ENCODE results near the gene FCN2.

The FCN2 gene

DNA sequence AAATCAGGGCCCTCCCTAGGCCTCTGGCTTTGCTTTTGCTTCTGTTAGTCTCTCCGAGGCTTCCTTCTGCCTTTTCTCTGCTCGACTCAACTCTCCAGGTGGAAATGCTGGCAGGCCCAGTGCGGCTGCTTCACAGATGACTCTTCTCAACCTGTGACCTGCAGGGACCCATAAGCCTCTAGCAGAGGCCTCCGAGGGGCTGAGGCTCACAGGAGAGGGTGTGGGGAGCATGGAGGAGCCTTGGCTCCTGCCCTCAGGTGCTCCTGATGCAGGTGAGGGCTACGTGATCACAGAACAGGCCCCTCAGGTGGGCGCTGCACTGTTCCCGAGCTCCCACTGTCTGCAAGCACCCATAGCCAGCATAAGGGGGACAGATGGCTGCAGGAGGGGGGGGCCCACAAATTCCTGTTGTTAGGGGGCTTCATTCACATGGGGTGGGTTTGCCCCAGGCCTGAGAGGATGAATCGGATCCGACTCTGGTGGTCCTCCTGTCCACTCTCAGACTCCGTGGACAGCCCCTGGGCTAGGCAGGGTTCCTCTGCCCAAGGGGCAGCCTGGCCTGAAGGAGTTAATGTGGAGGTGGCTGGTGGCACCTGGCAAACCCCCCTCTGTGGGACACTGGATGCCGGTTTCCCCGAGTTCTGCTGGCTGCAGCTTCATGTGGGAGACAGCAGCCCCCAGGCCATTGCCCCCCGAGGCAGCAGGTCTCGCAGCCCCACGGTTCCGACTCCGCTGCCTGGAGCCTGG is 10.9 kb upstream of the FCN2 start:
- no peak for DNase-seq

DNA sequence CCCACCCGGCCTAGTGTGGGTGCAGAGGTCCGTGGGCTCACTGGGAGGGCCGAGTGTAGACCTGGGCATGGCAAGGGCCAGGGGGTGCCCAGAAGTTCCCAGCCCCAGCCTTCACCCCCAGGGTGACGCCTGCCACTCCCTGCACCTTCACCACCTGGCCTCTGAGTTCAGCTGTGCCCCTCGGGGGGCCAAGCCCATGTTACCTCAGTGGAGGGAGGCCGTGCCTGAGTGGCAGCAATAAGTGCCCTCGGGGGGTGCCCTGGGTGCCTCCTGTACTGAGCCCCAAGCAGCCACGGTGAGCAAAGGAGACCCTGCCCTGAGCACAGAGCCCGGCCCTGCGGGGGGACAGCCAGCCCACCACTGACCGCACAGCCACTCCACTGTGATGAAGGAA is 10.3 kb upstream of the FCN2 start:
- no peak for DNase-seq

DNA sequence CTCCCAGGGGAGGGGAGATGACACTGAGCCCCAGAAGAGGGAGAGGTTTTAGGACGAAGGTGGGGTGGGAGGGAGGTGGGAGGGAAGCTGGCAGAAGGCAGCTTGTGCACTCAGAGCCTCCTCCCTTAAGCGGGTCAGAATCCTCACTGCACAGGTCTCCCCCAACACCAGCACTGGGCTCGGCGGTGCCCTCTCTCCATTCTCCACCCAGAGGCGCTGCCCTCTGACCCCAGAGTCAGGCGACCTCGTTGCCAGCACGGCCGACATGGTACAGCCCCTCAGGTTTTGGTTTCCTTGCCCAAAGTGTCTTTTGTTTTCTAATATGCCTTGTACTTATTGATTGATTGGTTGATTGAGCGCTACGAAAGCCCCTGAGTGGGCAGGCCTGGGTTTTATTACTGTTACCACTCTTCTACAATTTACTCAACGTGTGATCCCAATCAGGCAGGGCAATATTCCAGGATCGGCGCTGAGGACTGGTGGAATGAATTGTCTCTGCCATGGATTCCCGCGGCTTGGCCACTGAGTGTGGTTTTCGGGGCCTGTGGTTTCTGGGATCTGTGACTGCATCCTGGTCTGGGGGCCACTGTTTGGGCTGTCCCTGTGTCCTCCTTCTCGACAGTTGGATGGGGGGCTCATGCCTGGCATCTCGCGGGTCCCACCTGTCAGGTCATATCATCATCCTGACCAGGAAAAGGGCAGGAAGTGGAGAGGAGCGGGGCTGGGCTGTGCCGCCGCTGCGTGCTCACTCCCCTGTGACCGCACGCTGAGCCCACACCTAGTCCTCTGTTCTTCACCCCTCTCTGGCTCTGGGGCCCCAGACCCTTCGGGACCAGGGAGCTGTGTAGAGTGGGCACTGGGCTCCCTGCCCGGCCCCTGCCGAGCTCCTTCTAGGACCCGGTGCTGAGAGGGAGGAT is 9.6 kb upstream of the FCN2 start:
- DNase-seq, result no peak

DNA sequence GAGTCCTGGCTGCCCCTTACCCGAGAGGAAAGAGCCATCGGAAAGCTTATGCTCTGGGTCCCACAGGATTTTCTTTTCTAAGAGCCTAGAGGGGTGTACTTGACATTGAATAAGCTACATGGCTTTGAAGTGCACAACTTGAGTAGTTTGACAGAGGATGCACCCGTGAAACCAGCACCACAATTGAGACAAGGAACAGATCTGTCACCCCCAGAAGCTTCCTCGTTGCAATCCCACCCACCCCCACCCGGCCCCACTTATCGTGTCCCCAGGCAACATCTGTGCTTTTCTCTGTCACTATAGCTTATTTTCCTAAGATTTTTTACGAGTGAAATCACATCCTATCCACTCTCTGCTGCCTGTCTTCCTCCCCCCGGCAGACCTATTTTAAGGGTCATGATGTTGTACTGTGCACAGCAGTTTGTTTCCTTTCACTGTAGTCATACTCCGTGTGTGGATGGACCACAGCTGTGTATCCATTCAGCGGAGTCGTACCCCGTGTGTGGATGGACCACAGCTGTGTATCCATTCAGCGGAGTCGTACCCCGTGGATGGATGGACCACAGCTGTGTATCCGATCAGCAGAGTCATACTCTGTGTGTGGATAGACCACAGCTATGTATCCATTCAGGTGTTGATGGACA is 8.8 kb upstream of the FCN2 start:
- DNase-seq, result no peak

DNA sequence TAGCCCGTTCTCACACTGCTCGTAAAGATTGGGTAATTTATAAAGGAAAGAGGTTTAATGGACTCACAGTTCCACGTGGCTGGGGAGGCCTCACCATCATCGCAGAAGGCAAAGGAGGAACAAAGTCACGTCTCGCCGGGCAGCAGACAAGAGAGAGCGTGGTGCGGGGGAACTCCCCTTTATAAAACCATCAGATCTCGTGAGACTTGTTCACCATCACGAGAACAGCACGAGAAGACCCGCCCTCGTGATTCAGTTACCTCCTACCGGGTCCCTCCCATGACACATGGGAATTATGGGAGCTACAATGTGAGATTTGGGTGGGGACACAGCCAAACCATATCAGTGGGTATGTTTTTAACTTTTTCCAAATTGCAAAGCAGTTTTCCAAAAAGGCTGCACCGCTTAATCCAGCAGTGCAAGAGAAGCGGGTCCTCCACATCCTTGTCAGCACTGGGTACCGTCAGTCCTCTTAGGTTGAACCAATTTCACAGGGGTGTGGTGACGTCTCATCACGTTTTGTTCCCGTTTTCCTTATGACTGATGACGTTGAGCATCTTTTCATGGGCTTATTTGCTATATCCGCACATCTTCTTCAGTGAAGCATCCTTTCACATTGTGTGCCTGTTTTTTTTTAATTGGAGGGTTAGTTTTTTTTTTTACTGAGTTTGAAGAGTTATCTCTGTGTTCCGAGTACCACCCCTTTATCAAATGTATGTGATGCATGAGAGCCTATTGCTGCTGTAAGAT is 8.0 kb upstream of the FCN2 start:
- DNase-seq, result no peak

DNA sequence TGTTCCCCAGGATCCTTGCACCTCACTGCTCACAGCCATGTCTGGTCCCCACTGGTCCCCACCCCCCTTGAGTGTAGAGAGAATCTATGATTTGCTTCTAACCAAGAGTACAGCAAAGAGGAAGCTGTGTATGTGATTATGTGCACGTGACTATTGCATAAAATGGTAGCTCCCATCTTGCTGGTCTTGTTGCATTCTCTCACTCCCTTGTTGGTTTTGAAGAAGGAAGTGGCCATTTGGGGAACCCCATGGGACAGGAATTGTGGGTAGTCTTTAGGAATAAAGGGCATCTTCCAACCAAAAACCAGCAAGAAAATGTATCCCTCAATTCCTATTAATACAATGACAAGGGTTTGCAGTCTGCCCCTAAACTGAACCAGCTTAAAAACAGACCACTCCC is 5.2 kb upstream of the FCN2 start:
- no peak for DNase-seq

DNA sequence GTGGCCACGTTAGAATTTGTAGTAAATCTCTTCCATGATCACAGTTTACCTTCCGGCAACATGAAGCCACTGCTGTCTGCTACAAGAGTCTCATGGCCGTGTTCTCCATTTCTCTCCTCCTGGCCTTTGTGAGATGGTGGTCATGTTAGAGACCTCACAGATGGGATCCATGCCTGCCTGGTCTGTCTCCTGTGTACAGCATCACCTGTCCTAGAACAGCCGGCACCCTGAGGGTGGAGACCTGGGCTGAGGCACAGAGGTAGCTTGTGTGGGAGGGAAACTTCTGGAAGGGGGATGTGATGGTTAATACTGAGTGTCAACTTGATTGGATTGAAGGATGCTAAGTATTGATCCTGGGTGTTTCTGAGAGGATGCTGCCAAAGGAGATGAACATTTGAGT is 3.1 kb upstream of the FCN2 start:
- no peak for DNase-seq

DNA sequence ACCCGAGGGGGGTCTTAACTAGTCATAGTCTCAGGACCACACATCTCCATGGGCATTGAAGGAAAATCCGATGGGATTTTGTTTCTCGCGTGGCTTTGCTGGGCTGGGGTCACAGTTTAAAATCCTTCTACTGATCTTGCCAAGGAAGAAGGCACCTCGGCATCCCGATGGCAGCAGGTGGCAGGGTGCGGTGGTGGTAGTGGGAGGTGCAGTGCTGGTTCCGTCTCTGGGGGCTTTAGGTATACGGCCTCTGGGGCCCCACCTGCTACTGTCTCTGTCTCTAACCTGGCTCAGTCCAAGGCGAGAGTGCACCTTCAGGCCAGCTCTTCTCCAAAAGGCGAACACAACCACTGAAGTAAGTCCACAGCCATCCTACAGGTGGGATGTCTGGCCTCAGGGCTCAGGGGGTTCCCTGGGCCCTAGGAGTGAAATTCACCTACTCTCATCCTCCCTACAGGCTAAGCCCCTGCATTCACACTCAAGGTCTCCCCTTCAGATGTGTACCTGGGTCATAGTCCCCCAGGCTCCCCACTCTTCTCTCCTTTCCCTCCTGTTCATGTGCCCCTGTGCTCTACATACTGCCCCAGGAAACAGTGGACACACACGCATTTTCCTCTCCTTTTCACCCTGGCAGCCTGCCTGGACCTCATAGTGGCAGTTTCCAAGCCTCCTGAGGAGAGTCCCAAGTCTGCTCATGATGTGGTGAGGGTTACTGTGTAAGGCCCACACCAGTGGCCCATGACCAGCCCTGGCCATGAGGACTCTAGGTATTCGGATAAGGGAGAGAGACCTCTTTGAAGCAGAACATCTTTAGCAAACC is 736 bp upstream of the FCN2 start:
- no peak for DNase-seq

DNA sequence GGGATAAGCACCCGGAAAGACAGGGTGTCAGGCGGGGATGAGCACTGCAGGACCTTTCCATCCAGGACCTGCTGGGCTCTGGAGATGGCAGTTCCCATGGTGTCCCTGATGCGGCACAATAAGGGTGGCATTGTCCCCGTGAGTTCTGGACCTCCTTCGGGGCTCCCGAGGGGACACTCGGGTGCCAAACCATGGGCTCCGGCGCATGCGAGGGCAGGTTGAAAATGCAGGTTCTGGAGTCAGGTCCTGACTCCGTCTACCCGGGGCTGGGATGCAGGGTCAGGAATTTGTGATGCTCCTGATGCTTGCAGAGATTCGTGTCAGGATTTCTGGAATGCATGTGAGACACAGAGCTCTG is 682 bp downstream of the FCN2 start:
- no peak for DNase-seq

DNA sequence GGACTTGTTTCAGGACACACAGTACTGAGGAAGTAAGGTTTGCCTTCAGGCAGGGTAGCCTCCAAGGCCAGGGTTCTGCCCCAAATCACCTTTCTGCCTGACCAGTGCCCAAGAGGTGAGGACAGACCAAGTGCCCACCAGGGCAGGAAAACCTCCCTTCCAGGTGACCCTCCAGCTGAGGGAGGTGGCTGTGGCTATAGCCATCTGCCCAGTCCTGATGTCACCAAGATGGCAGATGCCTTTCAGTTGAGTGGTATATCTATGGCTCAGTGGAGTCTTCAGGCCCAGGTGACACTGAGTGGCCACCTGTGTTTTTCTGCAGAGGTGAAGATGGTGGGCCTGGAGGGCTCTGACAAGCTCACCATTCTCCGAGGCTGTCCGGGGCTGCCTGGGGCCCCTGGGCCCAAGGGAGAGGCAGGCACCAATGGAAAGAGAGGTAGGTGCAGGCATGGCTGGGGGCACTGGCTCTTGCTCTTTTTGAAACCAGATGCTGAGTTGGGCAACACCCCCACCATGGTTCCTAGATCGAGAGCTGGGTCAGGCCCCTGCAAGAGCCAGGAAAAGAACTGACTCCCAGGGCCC is 1.7 kb downstream of the FCN2 start:
- no peak for DNase-seq

DNA sequence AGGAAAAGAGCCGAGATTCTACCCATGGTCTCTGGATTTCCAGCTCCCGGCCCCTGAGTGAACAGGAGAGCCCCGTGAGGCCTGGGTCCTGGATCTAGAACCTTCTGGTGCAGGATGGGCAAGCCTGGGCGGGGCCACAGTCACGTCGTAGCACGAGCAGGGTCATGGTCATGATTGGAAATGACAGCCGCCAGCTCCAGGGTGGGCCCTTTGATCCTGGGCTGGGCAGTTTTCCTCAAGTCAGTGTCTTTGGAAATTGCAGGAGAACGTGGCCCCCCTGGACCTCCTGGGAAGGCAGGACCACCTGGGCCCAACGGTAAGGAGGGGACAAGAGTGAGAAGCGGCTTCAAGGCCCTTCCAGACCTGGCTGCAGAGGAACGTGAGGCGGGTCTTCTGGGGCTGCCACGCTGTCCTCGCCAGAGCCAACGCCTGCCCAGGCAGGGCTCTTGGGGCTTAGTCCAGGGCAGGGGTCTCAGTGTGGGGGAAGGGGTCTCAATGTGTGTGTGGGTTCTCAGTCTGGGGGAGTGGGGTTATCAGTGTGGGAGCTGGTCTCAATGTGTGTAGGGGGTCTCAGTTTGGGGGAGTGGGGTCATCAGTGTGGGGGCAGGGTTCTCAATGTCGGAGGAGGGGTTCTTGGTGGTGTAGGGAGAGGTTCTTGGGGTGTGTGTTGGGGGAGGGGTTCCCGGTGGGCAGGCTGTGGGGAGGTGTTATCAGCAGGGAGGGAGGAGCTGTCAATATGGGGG is 2.6 kb downstream of the FCN2 start:
- DNase-seq, result no peak

DNA sequence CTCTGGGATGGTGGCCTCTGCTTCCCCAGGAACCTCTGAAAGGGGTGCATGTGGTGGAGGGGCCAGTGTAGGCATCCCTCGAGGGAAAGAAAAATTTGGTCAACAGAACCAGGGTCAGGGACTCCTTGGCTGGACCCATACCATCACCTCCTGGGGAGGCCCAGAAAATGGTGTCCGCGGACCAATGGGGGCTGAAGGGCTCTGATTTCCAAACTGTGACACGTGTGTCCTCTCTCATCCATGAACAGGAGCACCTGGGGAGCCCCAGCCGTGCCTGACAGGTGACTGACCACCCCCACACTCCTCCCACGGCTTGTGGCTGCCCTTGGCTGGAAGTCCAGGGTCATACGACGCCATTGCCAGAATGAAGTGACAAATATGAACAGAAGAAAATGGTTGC is 3.9 kb downstream of the FCN2 start:
- DNase-seq, result no peak

DNA sequence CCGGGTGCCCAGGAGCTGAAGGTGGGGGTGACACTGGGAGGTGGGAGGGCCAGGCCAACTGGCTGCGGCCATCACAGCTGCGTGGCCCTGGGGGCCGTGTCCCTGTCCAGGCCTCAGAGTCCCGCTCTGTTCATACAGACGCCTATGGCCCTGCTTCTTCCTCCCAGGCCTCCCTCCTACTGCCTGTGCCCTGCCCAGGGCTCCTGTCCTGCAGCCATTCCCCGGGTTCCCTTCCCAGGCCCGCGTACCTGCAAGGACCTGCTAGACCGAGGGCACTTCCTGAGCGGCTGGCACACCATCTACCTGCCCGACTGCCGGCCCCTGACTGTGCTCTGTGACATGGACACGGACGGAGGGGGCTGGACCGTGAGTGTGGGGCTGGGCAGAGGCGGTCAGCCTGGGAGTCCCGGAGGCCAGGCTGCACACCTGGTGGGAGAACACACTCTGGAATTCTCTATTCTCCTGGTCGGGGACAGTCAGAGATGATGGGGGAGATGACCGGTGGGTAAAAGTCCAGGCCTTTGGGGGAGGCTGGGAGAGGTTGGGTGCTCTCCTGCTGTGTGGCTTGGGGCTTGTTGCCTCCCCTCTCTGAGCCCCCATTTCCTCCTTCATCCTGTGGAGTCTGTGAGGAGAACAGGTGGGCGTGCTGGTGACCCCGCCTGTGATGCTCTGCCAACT is 4.5 kb downstream of the FCN2 start:
- DNase-seq, result no peak

DNA sequence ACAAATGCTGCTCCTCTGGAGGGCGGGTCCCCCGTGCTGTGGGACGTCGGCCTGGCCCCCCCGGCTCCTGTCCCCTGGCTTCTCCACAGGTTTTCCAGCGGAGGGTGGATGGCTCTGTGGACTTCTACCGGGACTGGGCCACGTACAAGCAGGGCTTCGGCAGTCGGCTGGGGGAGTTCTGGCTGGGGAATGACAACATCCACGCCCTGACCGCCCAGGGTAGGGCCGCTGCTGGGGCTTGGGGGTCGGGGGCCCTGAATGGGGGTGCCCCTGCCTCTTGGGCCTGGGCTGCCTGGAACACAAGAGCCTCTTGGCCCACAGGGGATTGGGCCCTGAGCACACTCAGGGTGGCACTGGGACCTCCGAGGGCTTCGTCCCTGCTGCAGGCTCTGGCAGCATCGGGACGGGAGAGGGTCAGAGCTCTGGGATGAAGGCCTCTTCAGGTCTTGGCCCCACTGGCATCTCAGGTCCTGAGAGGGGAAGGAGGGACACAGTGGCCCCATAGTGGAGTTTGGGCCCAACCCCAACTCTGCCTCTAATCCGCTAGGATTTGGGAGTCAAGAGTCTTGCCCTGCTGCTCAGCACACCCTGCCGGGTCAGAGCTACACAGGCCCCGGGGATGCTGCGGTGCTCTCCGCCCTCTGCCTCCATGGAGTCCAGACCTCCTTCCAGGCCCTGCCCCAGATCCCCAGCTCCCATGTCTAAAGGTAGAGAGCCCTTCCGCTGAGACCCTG is 5.2 kb downstream of the FCN2 start:
- DNase-seq, result no peak

DNA sequence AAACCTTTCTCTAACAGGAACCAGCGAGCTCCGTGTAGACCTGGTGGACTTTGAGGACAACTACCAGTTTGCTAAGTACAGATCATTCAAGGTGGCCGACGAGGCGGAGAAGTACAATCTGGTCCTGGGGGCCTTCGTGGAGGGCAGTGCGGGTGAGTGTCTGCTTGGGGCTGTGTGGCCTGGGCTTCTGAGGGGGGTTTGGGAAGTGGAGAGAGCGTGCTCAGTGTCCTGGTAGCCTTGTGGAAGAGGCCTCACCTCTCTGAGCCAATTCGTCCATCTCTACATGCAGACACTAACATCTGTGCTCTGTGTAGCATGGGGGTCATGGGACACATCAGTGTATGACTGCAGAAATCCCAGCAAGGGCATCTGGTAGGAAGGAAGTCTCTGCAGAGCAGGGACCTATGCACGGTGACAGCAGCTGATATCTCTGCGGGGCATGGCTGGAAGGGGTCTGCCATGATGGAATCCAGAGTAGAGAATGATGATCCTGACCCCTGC is 5.9 kb downstream of the FCN2 start:
- no peak for DNase-seq

DNA sequence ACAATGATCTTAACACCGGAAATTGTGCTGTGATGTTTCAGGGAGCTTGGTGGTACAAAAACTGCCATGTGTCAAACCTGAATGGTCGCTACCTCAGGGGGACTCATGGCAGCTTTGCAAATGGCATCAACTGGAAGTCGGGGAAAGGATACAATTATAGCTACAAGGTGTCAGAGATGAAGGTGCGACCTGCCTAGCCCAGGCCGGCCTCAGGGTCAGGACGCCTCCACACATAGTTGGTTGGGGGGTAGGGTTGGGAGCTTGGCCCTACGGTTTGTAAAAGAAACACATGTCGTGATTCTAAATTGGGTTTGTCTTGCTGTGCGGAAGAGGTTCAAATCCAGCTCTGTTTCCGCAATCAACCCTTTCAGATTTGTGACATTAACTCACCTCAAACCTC is 6.6 kb downstream of the FCN2 start:
- DNase-seq, result no peak

DNA sequence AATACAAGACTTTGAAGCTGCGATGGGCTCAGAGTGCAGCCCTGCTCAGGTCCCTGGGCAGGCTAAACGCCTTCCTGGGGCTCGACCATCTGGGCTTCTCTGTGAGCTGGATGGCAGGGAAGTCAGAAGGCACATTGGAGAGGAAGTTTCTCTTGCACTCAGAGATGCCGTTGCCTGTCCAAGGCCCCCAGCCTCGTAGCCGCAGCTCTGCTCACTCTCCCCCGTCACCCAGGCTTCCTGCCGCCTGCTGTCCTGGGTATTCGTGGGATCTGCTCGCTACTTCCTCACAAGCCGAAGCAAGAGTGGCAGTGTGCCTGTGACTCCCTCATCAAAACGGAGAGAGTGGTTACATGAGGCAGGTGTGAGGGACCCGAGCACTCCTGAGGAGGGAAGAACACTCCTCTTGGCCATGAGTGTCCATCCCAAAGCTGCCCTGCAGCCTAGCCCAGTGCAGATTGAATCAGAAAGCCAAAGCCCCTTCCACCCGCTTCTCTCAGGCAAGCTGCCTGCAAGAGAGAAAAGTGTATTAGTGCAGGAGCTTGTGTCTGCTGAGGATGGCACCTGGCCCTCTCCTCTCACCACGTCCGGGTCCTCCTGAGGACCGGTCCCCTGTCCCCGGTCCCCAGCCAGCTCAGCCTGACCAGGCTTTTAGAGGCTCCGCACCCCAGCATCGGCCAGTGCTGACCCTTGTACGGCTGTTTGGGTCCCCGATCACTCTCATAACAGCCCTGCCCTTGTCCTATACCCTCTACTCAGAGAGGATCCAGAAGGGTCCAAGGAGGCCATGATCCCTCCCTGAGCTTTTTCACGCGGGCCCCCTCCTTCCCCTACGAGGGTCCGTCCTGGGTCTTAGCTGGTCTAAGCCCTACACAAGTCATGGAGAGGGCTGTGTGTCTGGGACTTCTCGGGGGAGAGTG is 7.3 kb downstream of the FCN2 start:
- DNase-seq, result no peak

DNA sequence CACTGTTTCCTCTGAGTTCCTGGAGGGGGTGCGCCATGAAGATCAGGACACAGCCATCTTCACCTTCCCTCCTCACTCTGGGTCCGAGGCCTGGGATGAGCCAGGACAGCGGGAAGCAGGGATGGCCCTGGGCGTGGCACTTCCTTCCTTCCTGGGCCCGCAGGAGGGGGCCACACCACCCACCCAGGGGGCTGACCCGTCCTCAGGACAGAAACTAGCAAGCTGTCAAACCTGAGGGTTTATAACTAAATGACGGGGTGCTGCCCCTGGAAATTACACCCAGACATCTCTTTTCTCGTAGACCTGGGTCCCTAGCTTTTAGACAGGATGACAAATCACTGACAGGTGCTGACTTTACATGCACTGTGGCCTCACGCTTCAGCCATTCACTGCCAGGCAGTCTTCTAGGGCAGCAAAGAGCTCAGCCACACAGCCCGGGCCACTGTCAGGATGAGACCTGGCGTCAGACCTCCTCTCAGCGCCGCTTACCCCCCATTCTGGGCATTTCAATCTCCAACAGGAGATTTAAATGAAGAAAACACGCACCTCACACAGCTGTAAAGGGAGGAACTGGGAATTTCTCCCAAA is 8.1 kb downstream of the FCN2 start:
- DNase-seq, result no peak
